Sigmoid colon (tissue), 7 donors: ENCODE measurements around the gene SLC8A3. TPM values are rescaled to one million over a fixed set of nuclear protein-coding genes. Genes with fewer than 3 reads are reported as not detected.

Experiments used
- DNase-seq: peaks from one replicate; pipeline ENCODE4 v3.0.0-alpha.2; 2019
- H3K27ac ChIP-seq, 4 donors: fragments of 200-600 bp; sonication (generic); one replicate each; pipeline ENCODE4 v1.5.1; 2016 to 2019; ENCODE audit warnings: mild to moderate bottlenecking in 1 of 4
- H3K27me3 ChIP-seq, 3 donors: fragments of 200-600 bp; sonication (generic); one replicate each; pipeline ENCODE4 v1.5.1; 2019; ENCODE audit warnings: mild to moderate bottlenecking in 1 of 3
- H3K36me3 ChIP-seq, 4 donors: fragments of 200-600 bp; sonication (generic); one replicate each; pipeline ENCODE4 v1.5.1; 2016 to 2019
- H3K4me1 ChIP-seq, 4 donors: fragments of 200-600 bp; sonication (generic); one replicate each; pipeline ENCODE4 v1.5.1; 2017 to 2019
- H3K4me3 ChIP-seq, 4 donors: fragments of 200-600 bp; sonication (generic); one replicate each; pipeline ENCODE4 v1.5.1; 2017 to 2019; ENCODE audit warnings: mild to moderate bottlenecking in 2 of 4, moderate library complexity in 1 of 4
- H3K9me3 ChIP-seq, 4 donors: fragments of 200-600 bp in 3 of 4; sonication (generic) in 3 of 4; one replicate each; pipeline versions ENCODE4 v1.5.1 to v1.6.1; 2013 to 2019
- CTCF ChIP-seq, 4 experiments: fragments of 450-650 bp in 3 of 4; fragments of 200-600 bp in 1 of 4; IDR thresholded peaks; one replicate each; pipeline ENCODE4 v1.5.1; 2016 to 2019; ENCODE audit warnings: antibody characterized with exemption in 4 of 4, mild to moderate bottlenecking in 3 of 4, moderate library complexity in 2 of 4
- EP300 ChIP-seq, 4 donors: sonication (generic); formaldehyde crosslinking; IDR thresholded peaks; one replicate each; pipeline ENCODE4 v1.6.1; 2017; ENCODE audit warnings: antibody characterized with exemption in 4 of 4
- POLR2A ChIP-seq, 2 donors: fragments of 450-650 bp; IDR thresholded peaks; one replicate each; pipeline ENCODE4 v1.6.1; 2016; ENCODE audit warnings: antibody characterized with exemption in 2 of 2, mild to moderate bottlenecking in 2 of 2, moderate library complexity in 2 of 2
- POLR2AphosphoS5 ChIP-seq, 4 donors: sonication (generic); formaldehyde crosslinking; IDR thresholded peaks; one replicate each; pipeline ENCODE4 v1.6.1; 2017; ENCODE audit warnings: antibody characterized with exemption in 4 of 4
- WGBS, 2 donors: extraction: QIAGEN DNeasy Blood & Tissue Kit; methylation state at CpG; one replicate each; pipeline ENCODE4 v1.1.7; 2013; 5-methylcytosine and 5-hydroxymethylcytosine counted together
- intact Hi-C: fragments of 100-400 bp; cut with DNase I; formaldehyde crosslinking; loops from one replicate; pipeline ENCODE4 v1.15.1; 2023
- polyA plus RNA-seq, 3 donors: library from polyadenylated mRNA; stranded (reverse); fragments of 200-250 nt; gene quantifications; one replicate each; pipeline ENCODE4 v1.2.3, GENCODE V29; 2013
- total RNA-seq, 4 donors: library from RNA; depleted of rRNA; stranded (reverse); fragments of >200 nt; gene quantifications; one replicate each; pipeline ENCODE4 v1.1.0, GENCODE V29; 2016
- donor health status: healthy with polysubstance abuse.
- donor health status: Bipolar disorder and iron deficiency.
- donor health status: healthy.

SLC8A3 gene
- total and polyA plus RNA-seq, 7 donors = 0.17 to 0.82 (median 0.31) TPM; not detected in 3

DNA sequence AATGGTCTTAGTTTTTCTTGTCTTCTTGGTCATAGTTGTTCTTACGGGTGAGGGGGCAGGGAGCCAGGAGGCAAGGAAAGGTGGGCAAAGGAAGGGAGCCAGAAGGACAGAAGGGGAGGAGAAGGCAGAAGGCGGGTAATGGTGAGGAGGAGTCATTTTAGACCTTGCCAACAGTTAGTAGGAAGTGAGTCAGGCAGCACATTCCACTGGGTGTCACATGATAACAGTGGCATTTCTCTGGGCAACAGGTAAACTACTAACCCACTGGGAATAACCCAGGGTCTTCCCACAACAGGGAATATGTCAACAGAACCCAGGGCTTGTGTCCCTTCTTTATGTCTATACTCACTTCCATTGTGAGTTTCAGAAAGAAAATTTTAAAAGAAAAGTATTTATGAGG lies 127.6 kb downstream of the SLC8A3 start:
- Histone ChIP-seq H3K27ac (no peak overlapping the region), H3K9me3 (no peaks in the 10 kb centered on the region), H3K4me1 (no peaks in the 10 kb centered on the region), H3K36me3 (no peaks in the 10 kb centered on the region), H3K4me3 (no peak overlapping the region), H3K27me3 (peaks cover 0 to 3% (median 0%) of the 10 kb centered on the region in 3 donors)
- intact Hi-C loops = no loop called here
- TF ChIP-seq POLR2A (IDR thresholded peaks at IDR 0.05) (no peak), EP300 (IDR thresholded peaks at IDR 0.05) (no peak), CTCF (IDR thresholded peaks at IDR 0.05) (no peak)
- DNase-seq = no peak
- WGBS, 2 donors = 80 to 92% methylated on average over 2 of the region's 2 CpGs

DNA sequence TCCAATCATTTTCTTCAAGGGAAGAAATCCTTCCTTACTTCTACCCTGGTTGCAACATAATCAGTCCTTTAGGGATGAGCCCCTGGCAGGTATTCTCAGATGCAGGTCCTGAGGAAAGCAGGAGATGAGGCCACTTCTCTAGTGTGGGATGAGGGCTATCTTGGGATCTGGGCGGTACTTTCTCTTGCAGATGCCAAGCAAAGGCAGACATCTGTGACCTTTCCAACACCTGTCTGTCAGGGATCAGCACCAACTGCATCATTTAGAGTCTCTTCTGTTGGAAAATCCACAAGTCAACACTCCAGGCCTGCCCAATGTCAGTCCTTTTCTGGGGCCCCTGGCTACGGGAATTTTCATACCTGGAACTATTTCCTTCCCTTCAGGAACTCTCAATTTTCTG lies 129.2 kb downstream of the SLC8A3 start:
- intact Hi-C loops = no loop called here
- 84% methylated on average over 2 of the region's 2 CpGs for WGBS, 2 donors
- peaks cover 0 to 3% (median 0%) of the 10 kb centered on the region in 3 donors for H3K27me3 ChIP-seq
- no peak for DNase-seq
- no peaks in the 10 kb centered on the region for H3K4me1 ChIP-seq
- H3K27ac ChIP-seq = no peak overlapping the region
- no peak overlapping the region for H3K4me3 ChIP-seq
- no peaks in the 10 kb centered on the region for H3K36me3 ChIP-seq
- no peaks in the 10 kb centered on the region for H3K9me3 ChIP-seq
- TF ChIP-seq POLR2A (IDR thresholded peaks at IDR 0.05) = no peak
- no peak for TF ChIP-seq POLR2AphosphoS5 (IDR thresholded peaks at IDR 0.05)
- TF ChIP-seq CTCF (IDR thresholded peaks at IDR 0.05) = no peak
- no peak for TF ChIP-seq EP300 (IDR thresholded peaks at IDR 0.05)

- intact Hi-C loops = no loop called here
- Histone ChIP-seq H3K27me3 (no peaks in the 10 kb centered on the region), H3K4me1 (no peaks in the 10 kb centered on the region), H3K27ac (no peak overlapping the region), H3K36me3 (no peaks in the 10 kb centered on the region), H3K9me3 (no peaks in the 10 kb centered on the region), H3K4me3 (no peak overlapping the region)
- TF ChIP-seq POLR2AphosphoS5 (IDR thresholded peaks at IDR 0.05) (no peak), CTCF (IDR thresholded peaks at IDR 0.05) (no peak), POLR2A (IDR thresholded peaks at IDR 0.05) (no peak), EP300 (IDR thresholded peaks at IDR 0.05) (no peak)
- no peak for DNase-seq
- 84 to 85% methylated on average over 5 of the region's 5 CpGs for WGBS, 2 donors
These were observed 131.1 kb downstream of the SLC8A3 start for GRCh38 chr14:70057519-70058136.

GRCh38 chr14:70052990-70053389 lies 135.8 kb downstream of the SLC8A3 start:
- intact Hi-C loops = no loop called here
- no peaks in the 10 kb centered on the region for H3K9me3 ChIP-seq
- no peak for DNase-seq
- TF ChIP-seq CTCF (IDR thresholded peaks at IDR 0.05) = no peak
- TF ChIP-seq POLR2AphosphoS5 (IDR thresholded peaks at IDR 0.05) = no peak
- no peak for TF ChIP-seq POLR2A (IDR thresholded peaks at IDR 0.05)
- no peak for TF ChIP-seq EP300 (IDR thresholded peaks at IDR 0.05)
- no peak overlapping the region for H3K27ac ChIP-seq
- 16 to 45% methylated on average over 3 of the region's 3 CpGs for WGBS, 2 donors
- no peaks in the 10 kb centered on the region for H3K4me1 ChIP-seq
- H3K4me3 ChIP-seq = no peak overlapping the region
- H3K36me3 ChIP-seq = no peaks in the 10 kb centered on the region
- H3K27me3 ChIP-seq = no peaks in the 10 kb centered on the region

DNA sequence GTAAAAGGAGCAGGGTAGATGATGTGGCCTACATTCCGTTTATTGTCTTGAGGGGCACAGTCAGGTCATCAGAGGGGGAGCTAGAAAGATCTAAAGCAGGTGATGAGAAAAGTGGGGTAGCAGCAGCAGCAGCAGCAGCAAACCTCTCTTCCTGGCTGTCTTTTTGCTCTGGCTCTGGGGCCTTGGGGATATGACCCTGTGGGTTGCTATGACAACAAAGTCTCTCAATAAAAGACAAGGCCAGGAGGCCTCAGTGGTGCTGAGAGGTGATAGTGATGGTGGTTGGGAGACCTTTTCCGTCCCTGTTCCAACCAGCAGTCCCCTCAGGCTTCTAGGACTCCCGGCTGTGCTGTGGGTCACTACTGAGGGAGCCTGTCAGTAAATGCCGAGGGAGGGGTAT lies 138.6 kb downstream of the SLC8A3 start:
- TF ChIP-seq CTCF (IDR thresholded peaks at IDR 0.05) (no peak), POLR2A (IDR thresholded peaks at IDR 0.05) (no peak), EP300 (IDR thresholded peaks at IDR 0.05) (no peak), POLR2AphosphoS5 (IDR thresholded peaks at IDR 0.05) (no peak)
- intact Hi-C loops = no loop called here
- Histone ChIP-seq H3K9me3 (no peaks in the 10 kb centered on the region), H3K27me3 (peaks cover 0 to 13% (median 0%) of the 10 kb centered on the region in 3 donors), H3K4me1 (no peaks in the 10 kb centered on the region), H3K27ac (no peak overlapping the region), H3K4me3 (no peak overlapping the region), H3K36me3 (no peaks in the 10 kb centered on the region)
- WGBS, 2 donors = 86 to 90% methylated on average over 4 of the region's 4 CpGs
- DNase-seq = no peak
